Activated naive CD4-positive, alpha-beta T cell treated with anti-CD3 and anti-CD28 coated beads, Interleukin-2, amount 50 U/mL, for 16 hours (primary cell): ENCODE measurements around the gene SSC5D.
"Not testable (repeated sequence)": the region's sequence is repeated elsewhere in the genome, so short reads cannot be mapped to it uniquely, and the experiment has no call there.

Source experiments
- DNase-seq: peaks from one replicate; pipeline ENCODE4 v3.0.0-alpha.2; 2020

Gene SSC5D

GRCh38 chr19:55487924-55488687 is at the start of gene SSC5D:
Gene SSC5D, plus strand, starts transcription at chr19:55488436. Its CDS starts 154 bp downstream, at chr19:55488590.
- DNase-seq = no peak

GRCh38 chr19:55439052-55439451 is 49.2 kb upstream of the SSC5D start:
- DNase-seq = no peak

GRCh38 chr19:55440411-55441105 is 47.7 kb upstream of the SSC5D start:
- no peak for DNase-seq

- no peak for DNase-seq
Observed at GRCh38 chr19:55441319-55441691, 46.9 kb upstream of the SSC5D start.

DNA sequence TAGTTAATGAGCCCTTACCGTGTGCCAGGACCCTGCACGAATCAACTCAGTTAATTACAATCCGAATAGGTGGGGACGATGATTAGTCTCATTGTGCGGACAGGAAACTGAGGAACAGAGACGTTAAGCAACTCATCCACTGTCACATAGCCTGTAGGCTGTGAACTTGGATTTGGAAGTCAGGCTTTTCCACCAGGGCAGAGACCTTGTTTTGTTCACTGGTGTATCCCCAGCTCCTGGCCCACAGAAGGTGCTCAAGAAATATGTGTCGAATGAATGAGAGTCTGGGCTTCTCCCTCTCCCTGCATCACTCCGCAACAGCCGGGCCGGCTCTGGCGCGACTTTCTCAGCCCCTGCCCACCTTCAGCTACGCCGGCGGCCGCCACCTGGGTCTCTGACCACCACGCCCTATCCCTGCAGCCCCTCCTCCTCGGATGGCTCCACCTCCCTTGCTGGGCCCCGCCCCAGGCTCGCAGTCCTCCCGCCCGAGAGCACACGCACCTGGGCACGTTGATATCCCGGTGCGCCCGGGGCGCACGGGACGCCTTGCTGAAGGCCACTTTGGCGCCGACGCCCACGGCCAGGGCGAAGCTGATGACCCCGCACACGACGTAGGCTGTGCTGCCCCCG is 46.4 kb upstream of the SSC5D start:
- DNase-seq = no peak

DNA sequence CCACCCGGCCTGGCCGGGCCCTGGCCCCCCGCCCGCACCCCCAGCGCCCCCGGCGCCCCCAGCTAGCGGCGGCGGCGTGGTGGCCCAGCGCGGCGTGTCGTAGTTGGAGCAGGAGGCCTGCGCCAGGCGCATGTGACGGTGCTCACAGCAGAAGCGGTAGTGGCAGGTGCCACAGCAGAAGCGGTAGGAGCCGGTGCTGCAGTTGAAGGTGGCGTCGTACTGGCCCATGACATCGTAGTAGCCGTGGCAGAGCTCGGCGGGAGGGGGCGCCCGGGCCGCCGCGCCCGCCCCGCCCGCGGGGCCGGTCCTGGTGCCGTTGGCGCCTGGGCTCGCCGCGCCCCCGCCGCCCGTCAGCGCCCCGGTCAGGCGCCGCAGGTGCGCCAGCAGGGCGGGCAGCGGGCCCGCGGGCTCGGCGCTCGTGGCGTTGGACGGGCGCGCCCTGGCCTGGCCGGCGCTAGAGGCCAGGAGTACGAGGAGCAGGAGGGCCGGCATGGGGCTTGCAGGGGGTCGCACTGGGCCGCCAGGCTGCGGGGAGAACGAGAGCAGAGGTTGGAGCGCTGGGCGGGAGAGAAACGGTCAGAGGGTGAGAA is 45.8 kb upstream of the SSC5D start:
- peak; percentile 36 for DNase-seq

- DNase-seq = no peak
Observed at GRCh38 chr19:55443045-55443823, 45.0 kb upstream of the SSC5D start, which contains the start of gene SHISA7. Gene SHISA7, minus strand, starts transcription at chr19:55443300. Its CDS starts 437 bp downstream, at chr19:55442863.

- no peak for DNase-seq
Observed at GRCh38 chr19:55443824-55444480, 44.3 kb upstream of the SSC5D start.

GRCh38 chr19:55444646-55445045 is 43.6 kb upstream of the SSC5D start:
- no peak for DNase-seq

GRCh38 chr19:55446060-55446459 is 42.2 kb upstream of the SSC5D start:
- DNase-seq = no peak

- no peak for DNase-seq
Observed at GRCh38 chr19:55447421-55448174, 40.6 kb upstream of the SSC5D start.

DNA sequence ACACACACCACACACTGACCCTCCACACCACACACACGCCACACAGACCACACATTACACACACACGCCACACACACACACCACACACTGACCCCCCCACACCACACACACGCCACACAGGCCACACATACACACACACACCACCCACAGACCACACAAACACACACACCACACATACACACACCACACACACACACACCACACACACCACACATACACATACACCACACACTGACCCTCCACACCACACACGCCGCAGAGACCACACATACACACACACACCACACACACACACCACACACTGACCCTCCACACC is 40.1 kb upstream of the SSC5D start:
- DNase-seq = not testable (repeated sequence)

DNA sequence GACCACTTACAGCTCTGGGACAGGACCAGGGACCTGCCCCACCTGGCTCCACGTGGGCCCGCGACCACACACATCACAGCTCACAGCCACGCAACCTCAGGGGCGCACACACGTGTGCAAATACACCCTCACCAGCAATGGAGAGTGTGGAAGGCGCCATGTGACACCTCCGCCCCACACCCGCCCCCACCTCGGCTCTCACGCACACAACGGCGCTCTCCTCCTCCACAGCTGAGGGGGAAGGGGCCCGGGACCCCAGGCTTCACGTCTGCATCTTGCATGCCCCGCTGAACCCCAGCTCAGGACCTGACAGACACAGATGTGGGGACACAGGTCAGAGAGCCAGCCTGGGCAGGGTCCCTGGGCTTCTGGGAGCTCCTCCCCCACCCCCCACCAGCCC is 38.8 kb upstream of the SSC5D start:
- DNase-seq = no peak

DNA sequence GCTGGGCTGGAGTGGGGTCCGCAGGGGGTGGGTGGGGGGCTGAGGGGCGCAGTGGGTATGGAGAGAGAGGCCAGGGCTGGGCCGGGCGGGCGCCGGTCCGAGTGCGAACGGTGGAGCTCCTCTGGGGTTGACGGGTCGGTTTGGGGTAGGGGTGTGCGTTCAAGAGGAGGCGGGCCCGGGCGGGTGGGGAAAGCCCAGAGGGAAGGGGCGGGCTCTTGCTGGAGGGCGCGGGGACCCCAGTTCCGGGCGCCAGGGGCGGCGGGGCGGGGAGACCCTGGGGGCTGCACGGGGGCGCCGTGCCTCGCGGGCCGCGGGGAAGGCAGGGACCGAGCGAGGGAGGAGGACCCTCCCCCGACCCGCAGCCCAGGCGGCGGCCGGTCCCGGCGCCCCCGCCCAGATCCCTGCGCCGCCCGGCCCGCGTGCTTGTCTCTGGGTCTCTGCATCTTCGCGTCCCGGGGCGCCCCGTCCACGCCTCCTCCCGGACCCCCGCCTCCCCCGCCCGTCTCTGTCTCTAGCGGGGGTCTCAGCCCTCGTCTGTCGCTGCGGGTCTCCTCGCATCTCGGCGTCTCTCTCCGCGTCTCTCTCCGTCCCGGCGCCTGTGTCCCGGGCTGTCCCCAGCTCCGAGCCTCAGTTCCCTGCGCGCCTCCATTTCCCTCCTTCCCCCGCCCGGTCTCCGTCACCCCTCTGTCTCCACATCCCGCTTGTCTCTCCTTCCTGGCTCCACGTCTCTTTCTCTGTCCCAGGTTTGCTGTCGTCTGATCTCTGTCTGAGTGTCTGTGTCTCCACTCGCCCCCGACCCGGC is 36.9 kb upstream of the SSC5D start:
- DNase-seq = no peak

GRCh38 chr19:55451965-55452748 is 36.1 kb upstream of the SSC5D start:
- DNase-seq = no peak

DNA sequence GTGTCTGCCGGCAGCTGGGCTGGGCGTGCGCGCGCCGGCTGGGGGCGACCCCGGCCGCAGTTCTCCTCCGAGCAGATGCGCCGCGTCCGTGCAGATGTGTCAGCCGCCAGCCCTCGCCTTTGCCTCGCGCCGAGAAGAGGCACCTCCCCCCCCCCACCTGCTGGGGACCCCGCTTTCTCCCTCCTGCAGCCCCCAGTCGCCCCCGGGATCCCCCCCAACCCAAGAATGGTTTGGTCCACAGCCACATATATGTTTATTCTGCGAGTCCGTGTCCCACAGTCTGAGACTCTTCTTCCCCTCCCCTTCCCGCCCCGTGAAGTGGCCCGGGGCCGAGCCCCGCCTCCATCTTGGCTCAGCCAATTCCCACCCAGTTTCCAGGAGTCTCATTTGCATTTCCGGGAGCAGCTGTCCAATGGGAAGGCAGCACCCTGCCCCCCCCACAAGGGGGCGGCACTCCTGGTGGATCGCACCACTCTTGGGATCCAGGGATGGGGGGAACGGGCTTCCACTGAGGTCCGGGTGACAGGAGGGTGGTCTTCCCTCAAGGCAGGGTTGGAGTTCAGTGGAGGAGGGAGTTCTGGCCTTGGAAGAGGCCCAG is 35.4 kb upstream of the SSC5D start:
- DNase-seq = peak; percentile 32

DNA sequence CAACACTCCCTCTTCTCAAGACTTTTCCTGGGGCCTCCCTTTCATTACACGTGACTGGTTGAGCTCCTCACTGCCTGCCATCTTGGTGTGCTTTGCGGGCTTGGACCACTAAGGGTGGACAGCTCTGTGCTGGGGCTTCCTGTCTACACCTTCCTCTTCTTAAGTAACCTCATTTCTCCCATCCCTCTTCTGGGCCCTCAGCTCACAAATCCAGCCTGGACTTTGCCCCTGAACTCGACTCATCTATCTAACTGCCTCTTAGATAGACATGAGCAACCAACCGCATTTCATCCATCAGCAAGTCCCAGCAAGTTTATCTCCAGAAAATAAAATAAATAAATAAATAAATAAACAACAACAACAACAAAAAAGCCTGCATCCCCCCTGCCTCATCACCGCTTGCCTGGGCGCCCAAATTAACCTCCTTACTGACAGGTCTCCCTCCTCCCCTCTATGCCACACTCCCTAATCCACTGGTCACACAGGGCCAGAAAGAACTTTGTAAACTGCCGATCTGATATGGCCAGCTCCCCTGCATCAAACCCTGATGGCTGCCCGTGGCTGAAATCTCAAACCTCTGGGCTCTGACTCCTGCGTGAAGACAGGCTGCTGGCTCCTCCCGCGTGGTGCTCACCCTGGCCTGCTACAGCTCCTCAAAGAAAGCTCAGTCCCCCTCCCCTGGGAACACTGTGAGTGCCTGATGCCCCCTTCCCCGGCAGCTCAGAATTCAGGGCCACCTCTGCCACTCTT is 34.5 kb upstream of the SSC5D start:
- no peak for DNase-seq

GRCh38 chr19:55454787-55455243 is 33.4 kb upstream of the SSC5D start:
- DNase-seq = peak; percentile 53
